NCI-H460 (cell line): ENCODE data around the gene C16orf82. TPM values are rescaled to one million over a fixed set of nuclear protein-coding genes. Genes with fewer than 3 reads are reported as not detected.
"Not testable (repeated sequence)": the region's sequence is repeated elsewhere in the genome, so short reads cannot be mapped to it uniquely, and the experiment has no call there.

ENCODE experiments used
- DNase-seq: peaks from one replicate; pipeline ENCODE4 v3.0.0-alpha.2; 2016; ENCODE audit warnings: low read depth; ENCODE audit errors: extremely low read depth
- total RNA-seq: library from RNA; depleted of rRNA; stranded (reverse); fragments of >200 nt; shearing (Covaris generic); gene quantifications from 2 replicates; pipeline ENCODE4 v1.2.3, GENCODE V29; 2014

C16orf82 gene
- total RNA-seq, 1 experiment from 2014 or later = not detected

DNA sequence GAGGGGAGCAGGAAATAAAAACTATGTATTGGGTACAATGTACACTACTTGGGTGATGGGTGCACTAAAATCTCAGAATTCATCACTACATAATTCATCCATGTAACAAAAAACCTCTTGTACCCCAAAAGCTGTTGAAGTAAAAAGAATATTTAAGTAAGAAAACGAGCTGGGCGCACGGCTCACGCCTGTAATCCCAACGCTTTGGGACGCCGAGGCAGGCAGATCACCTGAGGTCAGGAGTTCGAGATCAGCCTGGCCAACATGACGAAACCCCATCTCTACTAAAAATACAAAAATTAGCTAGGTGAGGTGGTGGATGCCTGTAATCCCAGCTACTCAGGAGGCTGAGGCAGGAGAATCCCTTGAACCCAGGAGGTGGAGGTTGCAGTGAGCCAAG lies 19.3 kb downstream of the C16orf82 start:
- not testable (repeated sequence) for DNase-seq

GRCh38 chr16:27088216-27088615 lies 21.5 kb downstream of the C16orf82 start:
- no peak for DNase-seq

DNA sequence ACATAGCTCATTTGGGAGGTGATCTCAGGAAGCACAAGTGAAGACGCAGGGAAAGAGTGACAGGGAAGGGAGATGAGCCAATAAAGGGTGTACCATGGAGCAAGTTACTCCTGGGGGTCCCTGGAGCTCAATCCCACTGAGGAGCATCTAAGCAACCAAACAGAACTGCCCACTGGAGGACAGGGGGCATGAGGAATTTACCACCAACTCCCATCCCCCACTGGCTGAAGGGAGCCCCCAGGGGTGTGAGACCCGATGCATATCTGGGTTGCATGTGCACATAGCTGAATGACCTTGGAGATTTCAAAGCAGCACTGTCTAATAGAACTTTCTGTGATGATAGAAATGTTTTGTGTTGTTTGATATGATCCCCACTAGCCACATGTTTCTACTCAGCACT lies 29.6 kb downstream of the C16orf82 start:
- DNase-seq = no peak

- DNase-seq = no peak
These were observed 31.1 kb downstream of the C16orf82 start for GRCh38 chr16:27097800-27098230.

GRCh38 chr16:27098366-27099049 lies 31.8 kb downstream of the C16orf82 start:
- DNase-seq = no peak

DNA sequence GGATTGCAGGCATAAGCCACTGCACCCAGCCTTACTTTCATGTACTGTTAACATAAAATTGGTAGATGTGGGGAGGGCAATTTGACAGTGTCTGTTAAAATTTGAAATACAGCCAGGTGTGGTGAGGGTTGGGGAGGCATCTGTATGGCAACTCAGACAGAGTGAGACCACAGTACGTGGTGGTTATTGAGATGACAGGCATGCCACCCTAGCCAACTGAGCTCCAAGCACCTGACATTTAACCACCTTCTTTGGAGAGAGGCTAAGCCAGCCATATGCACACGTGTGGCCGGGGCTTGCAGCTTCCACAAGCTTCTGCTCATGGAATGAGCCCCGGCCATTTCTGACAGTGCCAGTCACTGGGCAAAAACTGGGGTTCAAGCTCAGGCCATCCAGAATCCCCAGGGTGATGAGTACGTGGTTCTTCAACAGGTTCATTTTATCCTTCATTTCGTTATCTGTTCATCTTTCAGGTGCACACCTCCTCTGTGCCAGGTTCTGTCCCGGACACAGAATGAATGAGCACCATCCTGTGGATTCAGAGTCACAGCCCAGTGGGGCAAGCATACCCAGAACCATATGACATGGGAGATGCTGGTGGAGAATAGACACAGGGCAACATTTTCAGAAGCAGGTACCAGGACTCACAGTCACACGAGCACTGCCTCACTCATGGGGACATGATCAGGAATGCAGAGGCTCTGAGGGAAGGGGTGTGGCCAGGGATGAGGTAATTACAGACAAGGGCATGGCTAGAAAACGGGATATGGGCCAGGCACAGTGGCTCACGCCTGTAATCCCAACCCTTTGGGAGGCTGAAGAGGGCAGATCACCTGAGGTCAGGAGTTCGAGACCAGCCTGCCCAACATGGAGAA lies 36.2 kb downstream of the C16orf82 start:
- no peak for DNase-seq

GRCh38 chr16:27103954-27104353 lies 37.2 kb downstream of the C16orf82 start:
- DNase-seq = no peak

GRCh38 chr16:27106305-27106704 lies 39.6 kb downstream of the C16orf82 start:
- no peak for DNase-seq

GRCh38 chr16:27107185-27107592 lies 40.5 kb downstream of the C16orf82 start:
- no peak for DNase-seq

GRCh38 chr16:27108051-27108770 lies 41.5 kb downstream of the C16orf82 start:
- DNase-seq = no peak

- DNase-seq = no peak
These were observed 42.3 kb downstream of the C16orf82 start for GRCh38 chr16:27108826-27109665.

- peak; percentile 34 for DNase-seq
These were observed 43.2 kb downstream of the C16orf82 start for GRCh38 chr16:27109666-27110523.

DNA sequence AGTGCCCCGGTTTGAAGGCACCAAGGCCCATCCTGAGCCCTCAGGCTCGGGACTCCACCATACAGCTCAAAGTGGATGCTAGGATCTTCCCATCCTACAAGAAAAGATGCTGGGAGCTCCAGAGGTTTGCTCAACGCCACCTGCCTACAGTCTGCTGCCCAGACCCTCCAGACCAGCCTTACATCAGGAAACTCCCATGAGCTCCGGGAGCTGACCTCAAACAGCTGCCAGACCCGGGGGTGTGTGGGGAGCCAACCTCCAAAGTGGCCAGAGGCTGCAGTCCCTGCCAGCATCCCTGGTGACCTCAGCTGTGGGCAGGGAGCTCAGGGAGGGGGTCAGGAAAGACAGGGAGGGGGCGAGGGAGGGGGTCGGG lies 43.8 kb downstream of the C16orf82 start:
- DNase-seq = no peak

- no peak for DNase-seq
These were observed 44.8 kb downstream of the C16orf82 start for GRCh38 chr16:27111486-27111885.

DNA sequence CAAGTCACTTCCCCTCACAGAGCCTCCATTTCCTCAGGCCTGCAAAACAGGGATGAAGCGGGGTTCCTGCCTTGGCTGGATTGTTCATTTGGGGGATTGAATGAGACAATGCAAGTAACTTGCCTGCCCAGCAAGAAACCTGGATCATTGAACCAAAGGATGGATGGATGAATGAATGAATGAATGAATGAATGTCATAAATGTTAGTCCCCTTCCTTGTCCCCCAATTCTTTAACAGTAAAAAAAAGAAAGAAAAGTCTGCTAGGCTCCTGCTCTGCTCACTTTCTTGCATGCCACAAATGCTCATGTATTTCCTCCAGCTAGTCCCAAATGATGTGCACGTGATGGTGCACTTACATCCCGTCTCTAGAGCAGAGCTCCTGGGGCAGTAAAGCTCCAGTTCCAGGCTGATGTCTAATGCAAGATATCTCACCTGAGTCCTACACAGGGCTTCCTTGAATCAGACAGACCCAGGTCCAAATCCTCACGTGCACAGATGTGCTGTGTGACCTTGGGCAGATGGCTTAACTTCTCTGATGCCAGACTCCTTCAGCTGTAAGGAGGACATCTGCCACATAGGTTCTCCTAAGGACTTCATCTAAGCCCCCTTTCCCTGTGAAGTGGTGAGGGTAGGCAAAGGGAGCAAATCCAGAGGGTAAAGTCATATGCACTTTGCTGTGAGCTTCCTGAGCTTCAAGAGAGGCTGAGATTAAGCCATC lies 45.5 kb downstream of the C16orf82 start:
- no peak for DNase-seq

DNA sequence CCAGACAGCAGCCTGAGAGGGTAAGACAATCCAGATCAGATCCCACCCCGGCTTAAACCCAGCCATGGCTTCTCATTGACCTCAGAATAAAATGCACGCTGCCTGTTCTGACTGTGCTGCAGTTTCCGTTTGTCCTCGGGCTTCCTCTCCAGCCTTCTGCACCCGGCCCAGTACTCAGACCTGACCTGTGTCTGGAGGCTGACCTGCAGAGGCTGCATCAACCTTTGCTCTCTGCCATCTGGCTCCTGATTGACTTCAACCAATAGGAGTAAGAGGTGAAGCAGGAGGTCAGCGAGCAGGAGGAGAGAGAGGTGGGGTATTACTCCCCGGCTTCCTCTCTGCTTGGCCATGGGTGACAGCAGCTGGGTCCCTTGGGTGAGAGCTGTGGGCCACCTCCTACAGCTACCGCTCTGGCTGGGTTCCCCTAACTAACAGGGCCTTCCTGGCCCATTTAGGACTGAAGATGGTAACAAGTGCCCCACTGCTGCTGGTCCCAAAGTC lies 46.7 kb downstream of the C16orf82 start:
- DNase-seq = no peak

DNA sequence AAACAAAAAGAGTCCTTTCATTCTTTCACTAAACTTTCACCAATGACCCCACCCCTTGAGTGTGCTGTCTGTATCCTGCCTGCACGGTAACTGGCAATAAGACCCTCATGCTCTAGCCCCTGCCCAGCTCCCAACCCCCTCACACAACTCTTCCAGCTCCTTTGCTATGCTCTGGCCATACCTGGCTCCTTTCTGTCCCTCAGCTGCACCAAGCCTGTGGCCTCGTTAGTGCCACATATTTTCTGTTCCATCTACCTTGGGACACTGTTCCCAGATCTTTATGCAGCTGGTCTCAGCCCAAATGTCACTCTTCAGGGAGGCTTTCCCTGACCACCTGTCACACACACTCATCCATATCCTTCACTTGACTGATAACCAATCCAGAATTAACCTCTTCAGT lies 47.3 kb downstream of the C16orf82 start:
- DNase-seq = no peak

- DNase-seq = no peak
These were observed 51.8 kb downstream of the C16orf82 start for GRCh38 chr16:27118526-27118925.
